ENCODE measurements around the gene CCDC30. TPM values are rescaled to one million over a fixed set of nuclear protein-coding genes. Genes with fewer than 3 reads are reported as not detected.
"Not testable (repeated sequence)": the region's sequence is repeated elsewhere in the genome, so short reads cannot be mapped to it uniquely, and the experiment has no call there.

CCDC30 gene
- total RNA-seq, 1 experiment from 2014 or later: 0.14 TPM

GRCh38 chr1:42657201-42657600 is 194.1 kb downstream of the CCDC30 start:
- DNase-seq (ENCODE audit: low spot score): no peak

- peak; percentile 94 for DNase-seq (ENCODE audit: low spot score)
Observed at GRCh38 chr1:42657981-42658876, 195.1 kb downstream of the CCDC30 start, which contains the start of gene PPIH. Gene PPIH (plus strand): TSS chr1:42658423. CDS start chr1:42658447, 24 bp downstream.

GRCh38 chr1:42658877-42659337 is 195.8 kb downstream of the CCDC30 start:
- DNase-seq (ENCODE audit: low spot score): no peak

GRCh38 chr1:42660907-42661500 is 197.9 kb downstream of the CCDC30 start:
- no peak for DNase-seq (ENCODE audit: low spot score)

- no peak for DNase-seq (ENCODE audit: low spot score)
Observed at GRCh38 chr1:42669936-42670335, 206.8 kb downstream of the CCDC30 start.

GRCh38 chr1:42670425-42670824 is 207.3 kb downstream of the CCDC30 start:
- no peak for DNase-seq (ENCODE audit: low spot score)

- no peak for DNase-seq (ENCODE audit: low spot score)
Observed at GRCh38 chr1:42674214-42674613, 211.1 kb downstream of the CCDC30 start.

GRCh38 chr1:42674682-42675081 is 211.6 kb downstream of the CCDC30 start:
- DNase-seq (ENCODE audit: low spot score): no peak

GRCh38 chr1:42675467-42675866 is 212.4 kb downstream of the CCDC30 start:
- DNase-seq (ENCODE audit: low spot score): no peak

GRCh38 chr1:42676534-42677087 is 213.5 kb downstream of the CCDC30 start:
- DNase-seq (ENCODE audit: low spot score): no peak

- DNase-seq (ENCODE audit: low spot score): no peak
Observed at GRCh38 chr1:42679364-42679983, 216.4 kb downstream of the CCDC30 start.

- DNase-seq (ENCODE audit: low spot score): no peak
Observed at GRCh38 chr1:42680055-42680454, 217.0 kb downstream of the CCDC30 start.

GRCh38 chr1:42680921-42681683 is 218.0 kb downstream of the CCDC30 start:
- DNase-seq (ENCODE audit: low spot score): no peak

GRCh38 chr1:42681741-42682483 is 218.8 kb downstream of the CCDC30 start, which contains the start of gene YBX1:
Gene YBX1 (plus strand): TSS chr1:42682418. CDS start chr1:42682566, 148 bp downstream.
- peak; percentile 99 for DNase-seq (ENCODE audit: low spot score)

- DNase-seq (ENCODE audit: low spot score): not testable (repeated sequence)
Observed at GRCh38 chr1:42682484-42682738, 219.3 kb downstream of the CCDC30 start.

- peak; percentile 69 for DNase-seq (ENCODE audit: low spot score)
Observed at GRCh38 chr1:42682739-42683531, 219.8 kb downstream of the CCDC30 start.

GRCh38 chr1:42684139-42684538 is 221.1 kb downstream of the CCDC30 start:
- peak; percentile 16 for DNase-seq (ENCODE audit: low spot score)

- no peak for DNase-seq (ENCODE audit: low spot score)
Observed at GRCh38 chr1:42686418-42686817, 223.3 kb downstream of the CCDC30 start.

- DNase-seq (ENCODE audit: low spot score): no peak
Observed at GRCh38 chr1:42689912-42690311, 226.8 kb downstream of the CCDC30 start.

Data from H4 (cell line).